HepG2 (cell line): ENCODE data around the gene ANKRD55. TPM values are rescaled to one million over a fixed set of nuclear protein-coding genes. Genes with fewer than 3 reads are reported as not detected.
A peak's percentile ranks its signal among the peaks of the same experiment; 100 is the strongest.

ENCODE experiments used
- ATF7 ChIP-seq, 2 experiments: fragments of 450-650 bp in 1 of 2; sonication (generic) in 1 of 2; formaldehyde crosslinking in 1 of 2; IDR thresholded peaks; 2 replicates each; pipeline versions ENCODE4 v1.4.0 to v1.6.1; 2016 to 2020; ENCODE audit warnings: antibody characterized with exemption in 1 of 2, mild to moderate bottlenecking in 1 of 2, missing genetic modification reagents in 1 of 2
- CBX5 ChIP-seq: sonication (generic); formaldehyde crosslinking; IDR thresholded peaks from 2 replicates; pipeline ENCODE4 v1.4.0; 2020; ENCODE audit warnings: missing genetic modification reagents, borderline replicate concordance
- CEBPG ChIP-seq: IDR thresholded peaks from 2 replicates; pipeline ENCODE4 v1.6.1; 2016
- ESRRA ChIP-seq: sonication (generic); formaldehyde crosslinking; IDR thresholded peaks from 2 replicates; pipeline ENCODE4 v1.5.1; 2020; ENCODE audit warnings: mild to moderate bottlenecking, low read depth, missing genetic modification reagents
- FOXA1 ChIP-seq, 2 experiments: fragments of 450-650 bp in 1 of 2; sonication (generic) in 1 of 2; formaldehyde crosslinking in 1 of 2; IDR thresholded peaks; 2 replicates each; pipeline versions ENCODE4 v1.4.0 to v1.6.1; 2016 to 2020; ENCODE audit warnings: missing genetic modification reagents in 1 of 2
- FOXJ3 ChIP-seq: sonication (generic); formaldehyde crosslinking; IDR thresholded peaks from 2 replicates; pipeline ENCODE4 v1.4.0; 2020; ENCODE audit warnings: missing genetic modification reagents, mild to moderate bottlenecking, borderline replicate concordance
- IRX3 ChIP-seq: sonication (generic); formaldehyde crosslinking; IDR thresholded peaks from 2 replicates; pipeline ENCODE4 v1.8.1; 2023; ENCODE audit warnings: mild to moderate bottlenecking, low read depth, missing genetic modification reagents, borderline replicate concordance
- MXD3 ChIP-seq: IDR thresholded peaks from 2 replicates; pipeline ENCODE4 v1.6.1; 2016; ENCODE audit warnings: mild to moderate bottlenecking, missing biosample characterization, missing genetic modification reagents
- NFE2L2 ChIP-seq: fragments of 150-350 bp; IDR thresholded peaks from 2 replicates; pipeline ENCODE4 v1.6.1; 2014; ENCODE audit warnings: low read length
- PRPF4 ChIP-seq: fragments of 200-400 bp; formaldehyde crosslinking; IDR thresholded peaks from 2 replicates; pipeline ENCODE4 v1.6.1; 2016; ENCODE audit warnings: low read length, low read depth; ENCODE audit not compliant: poor library complexity, severe bottlenecking
- SAFB2 ChIP-seq: sonication (generic); formaldehyde crosslinking; IDR thresholded peaks from 2 replicates; pipeline ENCODE4 v1.5.1; 2020; ENCODE audit warnings: missing genetic modification reagents, low read depth, mild to moderate bottlenecking, borderline replicate concordance
- SAP130 ChIP-seq: IDR thresholded peaks from 2 replicates; pipeline ENCODE4 v1.6.1; 2016; ENCODE audit warnings: low read depth
- SOX13 ChIP-seq, 3 experiments: fragments of 450-650 bp in 1 of 3; sonication (generic) in 1 of 3; formaldehyde crosslinking in 1 of 3; IDR thresholded peaks in 2 of 3; conservative IDR thresholded peaks in 1 of 3; 2 replicates each; pipeline versions ENCODE4 v1.5.0 to v1.6.1; 2016 to 2020; ENCODE audit warnings: antibody characterized with exemption in 1 of 3, mild to moderate bottlenecking in 1 of 3, missing compliant biosample characterization in 1 of 3, missing genetic modification reagents in 1 of 3, moderate library complexity in 1 of 3
- SRY ChIP-seq: sonication (generic); formaldehyde crosslinking; IDR thresholded peaks from 2 replicates; pipeline ENCODE4 v1.8.0; 2022; ENCODE audit warnings: mild to moderate bottlenecking, missing genetic modification reagents
- ZBED4 ChIP-seq: sonication (generic); formaldehyde crosslinking; IDR thresholded peaks from 2 replicates; pipeline ENCODE4 v1.4.0; 2020; ENCODE audit warnings: missing genetic modification reagents, borderline replicate concordance
- ZBTB38 ChIP-seq: sonication (generic); formaldehyde crosslinking; IDR thresholded peaks from 2 replicates; pipeline ENCODE4 v1.5.1; 2020; ENCODE audit warnings: mild to moderate bottlenecking, missing genetic modification reagents
- ZNF292 ChIP-seq: sonication (generic); formaldehyde crosslinking; IDR thresholded peaks from 2 replicates; pipeline ENCODE4 v1.8.1; 2022; ENCODE audit warnings: mild to moderate bottlenecking, low read depth, missing genetic modification reagents, borderline replicate concordance
- ZNF414 ChIP-seq: sonication (generic); formaldehyde crosslinking; IDR thresholded peaks from 2 replicates; pipeline ENCODE4 v1.5.0; 2020; ENCODE audit warnings: missing genetic modification reagents
- ZNF605 ChIP-seq: sonication (generic); formaldehyde crosslinking; IDR thresholded peaks from 2 replicates; pipeline ENCODE4 v1.8.0; 2022; ENCODE audit warnings: mild to moderate bottlenecking, missing genetic modification reagents
- ZNF629 ChIP-seq: sonication (generic); formaldehyde crosslinking; conservative IDR thresholded peaks from 2 replicates; pipeline ENCODE4 v1.5.0; 2020; ENCODE audit warnings: missing genetic modification reagents
- polyA plus RNA-seq, 8 experiments: library from polyadenylated mRNA; depleted of rRNA in 3 of 8; stranded (reverse) in 7 of 8; unstranded in 1 of 8; fragments of >200 nt; fragmentation: Illumina TruSeq in 4 of 8; extraction: Trizol in 4 of 8; gene quantifications; 2 replicates each; pipeline versions ENCODE4 v1.2.1 to v1.2.3, GENCODE V29; 2011 to 2016; ENCODE audit warnings: low read depth in 4 of 8, missing spikeins in 1 of 8, mixed read lengths in 1 of 8; ENCODE audit not compliant: insufficient read depth in 1 of 8
- total RNA-seq, 5 experiments: library from RNA; depleted of rRNA; stranded (reverse); fragments of >200 nt; fragmentation: Illumina TruSeq; extraction: Trizol; gene quantifications; 2 replicates each; pipeline ENCODE4 v1.2.3, GENCODE V29; 2016; ENCODE audit warnings: low read depth in 1 of 5
- TF ChIP-seq, protein P1 (sequence below): sonication (generic); formaldehyde crosslinking; IDR thresholded peaks from 2 replicates; pipeline ENCODE4 v1.4.0; 2020; ENCODE audit warnings: missing genetic modification reagents

ANKRD55 gene
- total and polyA plus RNA-seq, 2 of the 13 experiments (the other 11 are each of a cell fraction or from before 2014, with no cell fraction given): 0.11 to 0.28 TPM

DNA sequence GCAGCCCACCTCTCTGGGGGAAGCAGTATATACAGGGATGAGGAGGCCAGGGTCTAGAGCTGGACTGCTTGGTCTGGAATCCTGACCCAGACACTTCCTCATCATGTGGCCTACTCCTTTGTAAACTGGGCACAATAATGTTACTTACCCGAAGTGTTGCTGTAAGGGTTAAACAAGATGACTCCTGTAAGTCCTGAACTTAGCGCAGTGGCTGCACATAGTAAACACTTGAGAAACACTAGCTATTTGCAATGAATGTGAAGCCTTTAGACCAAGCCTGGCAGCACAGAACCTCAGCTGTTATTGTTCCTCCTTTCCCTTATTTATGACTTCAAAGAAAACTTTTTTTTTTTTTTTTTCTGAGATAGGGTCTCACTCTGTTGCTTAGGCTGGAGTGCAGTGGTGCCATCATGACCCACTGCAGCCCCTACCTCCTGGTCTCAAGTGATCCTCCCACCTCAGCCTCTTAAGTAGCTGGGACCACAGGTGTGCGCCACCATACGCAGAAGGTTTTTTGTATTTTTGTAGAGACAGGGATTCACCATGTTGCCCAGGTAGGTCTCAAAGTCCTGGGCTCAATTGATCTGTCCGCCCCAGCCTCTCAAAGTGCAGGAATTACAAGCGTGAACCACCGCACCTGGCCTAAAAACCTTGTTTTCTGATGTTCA, 142.2 kb downstream of the ANKRD55 start (continued):
- TF ChIP-seq SOX13 (IDR thresholded peaks at IDR 0.05): peak; percentile 21; the same call in 1 of the 2 replicates
- peak in 1 of 2 experiments; percentile 24; a peak in 1 of 4 replicates for TF ChIP-seq SOX13 (CRISPR knock-in tag; conservative IDR thresholded peaks at IDR 0.05 in 1 of 2, IDR thresholded peaks at IDR 0.05 in 1 of 2)
- no peak for TF ChIP-seq NFE2L2
- no peak for TF ChIP-seq SAFB2
- TF ChIP-seq ESRRA: no peak
- TF ChIP-seq MXD3 (CRISPR knock-in tag): no peak
- peak; percentile 28; the same call in 1 of the 2 replicates for TF ChIP-seq ZBTB38 (CRISPR knock-in tag)
- 0 out of 2 replicates have a peak, but pooled peaks have one; percentile 17 for TF ChIP-seq FOXJ3
- 0 out of 2 replicates have a peak, but pooled peaks have one; percentile 26 for TF ChIP-seq ZNF292 (CRISPR knock-in tag)
- TF ChIP-seq ZNF629 (CRISPR knock-in tag): no peak
- TF ChIP-seq PRPF4: no peak
- no peak for TF ChIP-seq ATF7 (IDR thresholded peaks at IDR 0.05)
- no peak for TF ChIP-seq ATF7 (CRISPR knock-in tag; IDR thresholded peaks at IDR 0.05)
- TF ChIP-seq IRX3: no peak
- TF ChIP-seq CBX5: 0 out of 2 replicates have a peak, but pooled peaks have one; percentile 18
- TF ChIP-seq FOXA1 (IDR thresholded peaks at IDR 0.05): no peak
- peak; percentile 45; the same call in 1 of the 2 replicates for TF ChIP-seq FOXA1 (CRISPR knock-in tag; IDR thresholded peaks at IDR 0.05)
- TF ChIP-seq, protein P1, sequence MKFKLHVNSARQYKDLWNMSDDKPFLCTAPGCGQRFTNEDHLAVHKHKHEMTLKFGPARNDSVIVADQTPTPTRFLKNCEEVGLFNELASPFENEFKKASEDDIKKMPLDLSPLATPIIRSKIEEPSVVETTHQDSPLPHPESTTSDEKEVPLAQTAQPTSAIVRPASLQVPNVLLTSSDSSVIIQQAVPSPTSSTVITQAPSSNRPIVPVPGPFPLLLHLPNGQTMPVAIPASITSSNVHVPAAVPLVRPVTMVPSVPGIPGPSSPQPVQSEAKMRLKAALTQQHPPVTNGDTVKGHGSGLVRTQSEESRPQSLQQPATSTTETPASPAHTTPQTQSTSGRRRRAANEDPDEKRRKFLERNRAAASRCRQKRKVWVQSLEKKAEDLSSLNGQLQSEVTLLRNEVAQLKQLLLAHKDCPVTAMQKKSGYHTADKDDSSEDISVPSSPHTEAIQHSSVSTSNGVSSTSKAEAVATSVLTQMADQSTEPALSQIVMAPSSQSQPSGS (CRISPR knock-in tag): no peak
- TF ChIP-seq CEBPG (CRISPR knock-in tag): 0 out of 2 replicates have a peak, but pooled peaks have one; percentile 14
- no peak for TF ChIP-seq SAP130 (CRISPR knock-in tag)
- no peak for TF ChIP-seq SRY (CRISPR knock-in tag)
- no peak for TF ChIP-seq ZNF414 (CRISPR knock-in tag)
- no peak for TF ChIP-seq ZNF605 (CRISPR knock-in tag)
- no peak for TF ChIP-seq ZBED4 (CRISPR knock-in tag)
